ENCODE measurements around the gene LYST.

- TF ChIP-seq CTCF (IDR thresholded peaks at IDR 0.05), result no peak
- no peak for TF ChIP-seq POLR2AphosphoS5 (IDR thresholded peaks at IDR 0.05)
Observed at GRCh38 chr1:235703506-235703905, 163.2 kb downstream of the LYST start.

Data from prostate gland (tissue), 2 donors.